GM12873 (cell line): ENCODE data around the gene CLIP3.

Source experiments
- CTCF ChIP-seq: IDR thresholded peaks from 2 replicates; pipeline ENCODE4 v1.5.1; 2012; ENCODE audit warnings: low read depth, mild to moderate bottlenecking, moderate library complexity, low read length, control low read depth; ENCODE audit not compliant: insufficient read depth; ENCODE audit errors: missing control alignments

Gene CLIP3

GRCh38 chr19:36032251-36033104, at the start of gene CLIP3:
TSS of gene CLIP3 (minus strand) at chr19:36032873. CDS start at chr19:36032357, 516 bp downstream.
- no peak for TF ChIP-seq CTCF

- no peak for TF ChIP-seq CTCF
Observed at GRCh38 chr19:36081894-36082293, 49.2 kb upstream of the CLIP3 start.

GRCh38 chr19:36081385-36081784, 48.7 kb upstream of the CLIP3 start:
- TF ChIP-seq CTCF: no peak

- no peak for TF ChIP-seq CTCF
Observed at GRCh38 chr19:36079389-36079945, 46.8 kb upstream of the CLIP3 start.

GRCh38 chr19:36073121-36073876, 40.6 kb upstream of the CLIP3 start:
- TF ChIP-seq CTCF: no peak

GRCh38 chr19:36072081-36072480, 39.4 kb upstream of the CLIP3 start:
- no peak for TF ChIP-seq CTCF

GRCh38 chr19:36067681-36068080, 35.0 kb upstream of the CLIP3 start:
- TF ChIP-seq CTCF: no peak
